ENCODE measurements around the gene GYS1.

GYS1 gene

DNA sequence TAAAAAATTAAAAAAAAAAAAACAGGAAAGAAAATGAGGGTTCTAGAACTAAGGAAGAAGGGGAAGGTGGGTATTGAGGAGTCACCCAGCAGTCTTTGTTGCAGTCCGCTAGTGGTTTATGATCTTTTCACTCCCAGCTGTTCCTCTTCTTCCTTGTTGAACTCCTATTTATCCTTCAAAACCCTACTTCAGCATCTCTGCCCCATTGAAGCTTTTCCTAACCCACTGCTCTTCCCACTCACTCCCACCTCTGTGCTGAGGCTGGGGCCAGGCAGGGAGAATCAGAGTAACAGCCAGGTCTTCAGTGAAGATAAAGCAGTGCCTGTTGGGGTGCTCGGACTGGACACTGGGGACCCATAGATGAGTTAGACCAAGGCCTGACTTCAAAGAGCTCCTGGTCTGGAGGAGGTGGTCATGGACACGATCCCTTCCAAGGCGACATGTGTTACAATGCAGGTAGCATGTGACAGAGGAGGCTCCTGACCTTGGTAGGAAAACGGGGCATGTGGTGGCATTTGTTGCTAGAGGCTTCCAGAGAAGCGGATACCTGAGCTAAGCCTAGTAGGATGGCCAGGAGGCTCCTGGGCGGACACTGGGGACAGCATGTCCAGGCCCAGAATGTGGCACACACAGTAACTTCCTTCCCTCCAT is 12.0 kb upstream of the GYS1 start:
- Histone ChIP-seq H3K4me3 (ENCODE audit: low read length, poor library complexity, severe bottlenecking) (no peak overlapping the region), H3K36me3 (ENCODE audit: insufficient read depth, low read length) (peaks cover 46% of the 10 kb centered on the region; the same call in 1 of the 2 replicates), H3K79me2 (ENCODE audit: insufficient read depth, low read length) (no peaks in the 10 kb centered on the region), H3F3A (ENCODE audit: low read depth) (no peaks in the 10 kb centered on the region), H3K9ac (ENCODE audit: low read depth, low read length, poor library complexity, severe bottlenecking) (no peak overlapping the region), H3K9me2 (replicated peaks; ENCODE audit: low read depth, low read length) (no peaks in the 10 kb centered on the region), H3K27me3 (ENCODE audit: insufficient read depth, low read length, poor library complexity, severe bottlenecking) (no peaks in the 10 kb centered on the region), H3K4me1 (ENCODE audit: insufficient read depth, low read length, poor library complexity, severe bottlenecking) (no peaks in the 10 kb centered on the region), H3K4me2 (ENCODE audit: low read depth, low read length, poor library complexity, severe bottlenecking) (no peak overlapping the region), H3K9me3 (ENCODE audit: insufficient read depth, low read depth, low read length) (no peaks in the 10 kb centered on the region), H4K20me1 (ENCODE audit: insufficient read depth, low read length, poor library complexity, severe bottlenecking) (peaks cover under 1% of the 10 kb centered on the region), H2AFZ (ENCODE audit: low read length) (no peak overlapping the region)
- TF ChIP-seq EZH2phosphoT487 (IDR thresholded peaks at IDR 0.05; ENCODE audit: borderline replicate concordance): no peak
- TF ChIP-seq, protein P1, sequence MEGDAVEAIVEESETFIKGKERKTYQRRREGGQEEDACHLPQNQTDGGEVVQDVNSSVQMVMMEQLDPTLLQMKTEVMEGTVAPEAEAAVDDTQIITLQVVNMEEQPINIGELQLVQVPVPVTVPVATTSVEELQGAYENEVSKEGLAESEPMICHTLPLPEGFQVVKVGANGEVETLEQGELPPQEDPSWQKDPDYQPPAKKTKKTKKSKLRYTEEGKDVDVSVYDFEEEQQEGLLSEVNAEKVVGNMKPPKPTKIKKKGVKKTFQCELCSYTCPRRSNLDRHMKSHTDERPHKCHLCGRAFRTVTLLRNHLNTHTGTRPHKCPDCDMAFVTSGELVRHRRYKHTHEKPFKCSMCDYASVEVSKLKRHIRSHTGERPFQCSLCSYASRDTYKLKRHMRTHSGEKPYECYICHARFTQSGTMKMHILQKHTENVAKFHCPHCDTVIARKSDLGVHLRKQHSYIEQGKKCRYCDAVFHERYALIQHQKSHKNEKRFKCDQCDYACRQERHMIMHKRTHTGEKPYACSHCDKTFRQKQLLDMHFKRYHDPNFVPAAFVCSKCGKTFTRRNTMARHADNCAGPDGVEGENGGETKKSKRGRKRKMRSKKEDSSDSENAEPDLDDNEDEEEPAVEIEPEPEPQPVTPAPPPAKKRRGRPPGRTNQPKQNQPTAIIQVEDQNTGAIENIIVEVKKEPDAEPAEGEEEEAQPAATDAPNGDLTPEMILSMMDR (conservative IDR thresholded peaks at IDR 0.05; ENCODE audit: low read length): no peak

DNA sequence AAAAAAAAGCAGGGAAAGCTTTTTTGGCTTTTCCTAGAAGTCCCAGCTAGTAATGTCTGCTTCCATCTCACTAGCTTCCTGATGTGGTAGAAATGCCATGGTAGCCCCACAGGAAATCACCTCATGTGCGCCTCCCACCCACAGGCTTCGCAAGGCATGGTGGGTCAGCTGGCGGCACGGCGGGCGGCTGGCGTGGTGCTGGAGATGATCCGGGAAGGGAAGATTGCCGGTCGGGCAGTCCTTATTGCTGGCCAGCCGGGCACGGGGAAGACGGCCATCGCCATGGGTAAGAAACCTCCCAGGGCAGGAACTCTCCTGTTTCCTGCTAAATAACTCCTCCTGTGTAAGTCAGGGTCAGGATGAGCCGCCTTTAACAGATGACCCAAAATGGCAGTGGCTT is 11.0 kb upstream of the GYS1 start:
- no peak overlapping the region for H3K4me2 ChIP-seq (ENCODE audit: low read depth, low read length, poor library complexity, severe bottlenecking)
- no peak overlapping the region for H3K4me3 ChIP-seq (ENCODE audit: low read length, poor library complexity, severe bottlenecking)
- peaks cover 5% of the 10 kb centered on the region for H4K20me1 ChIP-seq (ENCODE audit: insufficient read depth, low read length, poor library complexity, severe bottlenecking)
- peaks cover 41% of the 10 kb centered on the region; the same call in 1 of the 2 replicates for H3K36me3 ChIP-seq (ENCODE audit: insufficient read depth, low read length)
- H3K9me3 ChIP-seq (ENCODE audit: insufficient read depth, low read depth, low read length): no peaks in the 10 kb centered on the region
- no peaks in the 10 kb centered on the region for H3K27me3 ChIP-seq (ENCODE audit: insufficient read depth, low read length, poor library complexity, severe bottlenecking)
- H2AFZ ChIP-seq (ENCODE audit: low read length): no peak overlapping the region
- no peak for TF ChIP-seq EZH2phosphoT487 (IDR thresholded peaks at IDR 0.05; ENCODE audit: borderline replicate concordance)
- TF ChIP-seq, protein P1 (conservative IDR thresholded peaks at IDR 0.05; ENCODE audit: low read length): no peak
- H3K79me2 ChIP-seq (ENCODE audit: insufficient read depth, low read length): peaks cover 6% of the 10 kb centered on the region; the same call in 1 of the 2 replicates
- no peaks in the 10 kb centered on the region for H3K9me2 ChIP-seq (replicated peaks; ENCODE audit: low read depth, low read length)
- H3K4me1 ChIP-seq (ENCODE audit: insufficient read depth, low read length, poor library complexity, severe bottlenecking): no peaks in the 10 kb centered on the region
- H3F3A ChIP-seq (ENCODE audit: low read depth): no peaks in the 10 kb centered on the region
- H3K9ac ChIP-seq (ENCODE audit: low read depth, low read length, poor library complexity, severe bottlenecking): no peak overlapping the region

DNA sequence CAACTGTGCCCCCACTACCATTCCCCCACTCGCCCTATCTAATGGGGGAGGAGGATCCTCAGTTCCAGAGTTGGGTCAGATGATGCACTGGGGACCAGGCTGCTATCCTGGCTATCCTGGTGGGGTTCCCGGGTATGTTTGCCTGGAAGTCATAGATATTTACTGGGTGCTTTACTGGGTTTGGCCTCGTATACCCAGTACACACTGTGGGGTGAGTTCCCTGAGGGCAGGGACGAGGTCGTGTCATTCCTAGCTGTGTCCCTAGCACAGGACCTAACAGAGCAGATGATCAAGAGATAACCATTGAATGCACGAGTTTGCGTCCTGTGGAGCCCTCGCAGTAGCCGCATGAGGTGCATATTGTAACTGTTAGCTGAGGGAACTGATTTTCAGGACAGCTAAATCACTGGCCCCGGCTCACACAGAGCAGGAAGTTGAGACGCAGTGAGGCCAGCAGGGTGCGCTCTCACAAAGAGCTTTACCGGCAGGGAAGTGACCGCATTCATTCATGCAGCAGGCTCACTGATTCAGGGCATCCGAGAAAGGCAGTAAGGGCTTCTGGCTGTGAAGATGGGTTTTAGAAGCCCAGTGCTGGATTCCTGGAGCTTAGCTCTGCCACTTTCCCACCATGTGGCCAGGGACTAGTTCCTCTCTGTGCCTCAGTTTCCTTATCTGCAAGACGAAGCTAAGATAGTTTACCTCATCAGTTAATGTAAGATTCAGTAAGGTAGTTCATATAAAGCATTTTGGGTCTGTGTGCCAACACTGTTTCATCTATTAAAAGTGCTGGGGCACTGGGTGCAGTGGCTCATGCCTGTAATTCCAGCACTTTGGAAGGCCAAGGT is 6.6 kb upstream of the GYS1 start:
- H3K27me3 ChIP-seq (ENCODE audit: insufficient read depth, low read length, poor library complexity, severe bottlenecking): no peaks in the 10 kb centered on the region
- no peak overlapping the region for H2AFZ ChIP-seq (ENCODE audit: low read length)
- H3K36me3 ChIP-seq (ENCODE audit: insufficient read depth, low read length): peaks cover 15% of the 10 kb centered on the region; the same call in 1 of the 2 replicates
- no peak overlapping the region for H3K9ac ChIP-seq (ENCODE audit: low read depth, low read length, poor library complexity, severe bottlenecking)
- peaks cover 45% of the 10 kb centered on the region for H3K79me2 ChIP-seq (ENCODE audit: insufficient read depth, low read length)
- H3K9me2 ChIP-seq (replicated peaks; ENCODE audit: low read depth, low read length): no peaks in the 10 kb centered on the region
- no peaks in the 10 kb centered on the region for H3K9me3 ChIP-seq (ENCODE audit: insufficient read depth, low read depth, low read length)
- H3K4me3 ChIP-seq (ENCODE audit: low read length, poor library complexity, severe bottlenecking): no peak overlapping the region
- H3K4me1 ChIP-seq (ENCODE audit: insufficient read depth, low read length, poor library complexity, severe bottlenecking): peaks cover 7% of the 10 kb centered on the region
- no peaks in the 10 kb centered on the region for H3F3A ChIP-seq (ENCODE audit: low read depth)
- no peak for TF ChIP-seq EZH2phosphoT487 (IDR thresholded peaks at IDR 0.05; ENCODE audit: borderline replicate concordance)
- TF ChIP-seq, protein P1 (conservative IDR thresholded peaks at IDR 0.05; ENCODE audit: low read length): peak; percentile 76
- peaks cover 22% of the 10 kb centered on the region for H4K20me1 ChIP-seq (ENCODE audit: insufficient read depth, low read length, poor library complexity, severe bottlenecking)
- no peak overlapping the region for H3K4me2 ChIP-seq (ENCODE audit: low read depth, low read length, poor library complexity, severe bottlenecking)

Data from Loucy (cell line).